GM03348 (cell line): ENCODE data around the gene MYO1A.

Experiments used
- DNase-seq: peaks from one replicate; pipeline ENCODE4 v3.0.0; 2012; ENCODE audit warnings: low spot score

The MYO1A gene

DNA sequence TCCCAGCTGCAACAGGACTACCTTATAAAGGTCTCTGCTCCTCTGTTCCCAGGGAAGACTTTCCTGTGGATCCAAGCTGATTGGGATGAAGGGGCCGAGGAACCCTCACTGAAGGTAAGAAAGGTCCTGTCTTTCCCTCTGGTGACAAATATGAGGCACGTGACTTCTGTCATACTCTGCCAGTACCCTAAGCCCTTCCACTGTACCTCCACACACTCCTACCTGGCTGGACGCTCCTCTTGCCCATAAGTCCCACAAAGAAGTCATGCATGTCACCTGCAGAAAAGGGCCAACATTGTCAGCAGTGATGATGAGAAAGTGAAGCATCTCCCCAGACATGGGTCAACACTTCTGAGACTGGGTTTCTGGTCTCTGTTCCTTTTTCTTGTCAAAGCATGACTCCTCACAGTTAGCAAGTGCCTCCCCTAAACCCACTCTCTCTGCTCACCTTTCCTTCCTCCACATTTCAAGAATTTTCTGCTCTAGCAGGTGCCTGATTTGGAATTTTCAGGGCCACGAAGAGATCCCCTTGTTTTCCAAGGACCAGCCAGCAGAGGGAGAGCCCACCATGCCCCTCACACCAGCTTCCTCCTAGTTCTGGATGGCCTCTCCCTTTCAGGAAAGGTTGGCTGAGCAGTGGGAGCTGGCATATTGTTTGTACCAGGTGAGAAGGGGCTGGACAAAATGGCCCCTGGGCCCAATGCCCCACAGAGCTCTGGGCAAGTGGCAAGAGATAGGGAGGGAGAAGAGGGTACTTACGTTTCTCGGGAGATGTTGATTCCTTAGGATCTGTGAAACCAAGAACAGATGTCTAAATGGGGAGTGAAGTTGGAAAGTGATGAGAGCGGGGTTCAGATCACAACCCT is 37.1 kb downstream of the MYO1A start:
- no peak for DNase-seq

GRCh38 chr12:57011438-57012424 is 38.2 kb downstream of the MYO1A start:
- DNase-seq, result no peak

- DNase-seq, result no peak
These were observed 39.2 kb downstream of the MYO1A start for GRCh38 chr12:57010627-57011247.

DNA sequence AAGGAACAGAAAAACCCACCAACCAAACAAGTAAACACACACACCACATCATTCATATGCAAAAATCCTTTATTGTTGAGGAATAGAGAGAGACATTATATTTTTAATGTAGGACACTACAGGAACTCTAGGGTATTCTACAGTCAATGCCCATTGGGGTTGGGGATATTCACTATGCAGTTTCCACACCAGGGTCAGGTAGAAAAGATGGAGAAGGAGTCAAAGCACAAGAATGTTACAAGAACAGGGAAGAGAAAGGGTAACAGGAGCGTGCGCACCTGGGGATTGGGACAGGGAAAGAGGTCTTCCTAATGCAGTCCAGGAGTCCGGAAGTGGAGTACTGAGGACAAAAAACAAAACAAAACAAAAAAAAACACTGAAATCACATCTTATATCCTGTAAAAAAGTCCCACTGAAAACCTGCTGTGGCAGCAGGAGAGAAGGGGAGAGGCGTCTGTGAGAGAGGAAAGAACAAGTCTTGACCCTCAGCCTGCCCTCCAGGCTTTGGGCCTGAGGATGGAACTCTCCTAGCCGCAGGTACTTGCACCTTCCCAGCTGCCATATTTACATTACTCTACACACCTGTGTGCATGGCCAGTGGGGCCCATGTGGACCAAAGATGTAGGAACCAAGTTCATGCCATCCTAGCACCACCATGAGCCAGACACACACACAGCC is 39.8 kb downstream of the MYO1A start:
- DNase-seq, result no peak

DNA sequence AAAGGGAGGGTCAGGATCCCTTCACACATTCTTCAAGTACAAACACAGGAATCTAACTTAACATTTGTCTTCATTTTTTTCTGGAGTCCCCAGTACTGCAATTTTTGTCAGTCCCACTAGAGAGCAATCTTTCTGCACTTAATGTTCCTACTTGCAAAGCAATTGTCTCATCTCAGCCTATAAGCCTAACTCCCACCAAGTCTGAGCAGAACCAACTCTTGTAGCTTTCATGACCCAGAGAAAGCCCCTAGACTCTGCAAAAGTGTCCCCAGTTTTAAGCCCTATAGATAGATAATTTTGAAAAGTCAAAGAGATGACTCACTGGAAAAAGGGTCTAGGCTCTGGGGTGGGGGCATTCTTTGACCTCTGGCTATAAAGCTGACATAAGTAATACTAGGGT is 41.8 kb downstream of the MYO1A start:
- peak; percentile 69 for DNase-seq

DNA sequence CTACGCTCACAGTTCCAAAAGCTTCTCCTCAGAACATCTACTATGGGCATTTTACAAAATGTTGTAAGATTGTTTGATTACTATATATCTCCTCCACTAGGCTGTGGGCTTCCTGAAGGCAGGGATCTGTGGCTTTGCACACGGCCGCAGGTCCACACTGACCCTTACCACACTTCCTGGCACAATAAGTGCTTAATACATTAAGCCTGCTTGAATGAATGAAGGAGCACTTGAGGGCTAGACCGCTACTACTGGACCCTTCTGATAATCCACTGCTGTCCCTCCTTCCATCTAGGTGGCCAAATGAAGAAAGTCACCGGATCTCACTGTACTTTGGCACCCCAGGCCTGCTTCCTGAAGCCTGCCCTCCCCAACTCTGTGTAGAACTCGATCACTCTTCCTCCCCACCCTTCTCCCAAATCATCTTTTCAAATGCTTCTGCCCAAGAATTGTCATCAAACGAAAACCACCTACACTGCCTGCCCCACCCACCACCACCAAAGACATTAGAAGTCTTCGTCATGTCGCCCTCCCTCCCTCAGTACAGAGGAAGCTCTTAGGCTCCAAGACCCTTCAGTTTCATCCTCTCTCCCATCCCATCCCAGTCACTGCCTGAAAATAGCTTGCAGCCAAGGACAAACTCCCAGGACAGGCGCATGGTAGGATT is 43.0 kb downstream of the MYO1A start:
- DNase-seq, result no peak

- peak; percentile 98 for DNase-seq
These were observed 43.7 kb downstream of the MYO1A start, which contains the start of gene ZBTB39 for GRCh38 chr12:57005980-57006808. ZBTB39 (minus strand) TSS chr12:57006546; CDS start chr12:57004917, 1,629 bp downstream.

GRCh38 chr12:57004651-57005050 is 45.3 kb downstream of the MYO1A start:
- DNase-seq, result no peak

GRCh38 chr12:57003395-57003794 is 46.5 kb downstream of the MYO1A start:
- no peak for DNase-seq

GRCh38 chr12:57001448-57001906 is 48.5 kb downstream of the MYO1A start:
- peak; percentile 75 for DNase-seq

- no peak for DNase-seq
These were observed 49.5 kb downstream of the MYO1A start for GRCh38 chr12:57000393-57000792.

DNA sequence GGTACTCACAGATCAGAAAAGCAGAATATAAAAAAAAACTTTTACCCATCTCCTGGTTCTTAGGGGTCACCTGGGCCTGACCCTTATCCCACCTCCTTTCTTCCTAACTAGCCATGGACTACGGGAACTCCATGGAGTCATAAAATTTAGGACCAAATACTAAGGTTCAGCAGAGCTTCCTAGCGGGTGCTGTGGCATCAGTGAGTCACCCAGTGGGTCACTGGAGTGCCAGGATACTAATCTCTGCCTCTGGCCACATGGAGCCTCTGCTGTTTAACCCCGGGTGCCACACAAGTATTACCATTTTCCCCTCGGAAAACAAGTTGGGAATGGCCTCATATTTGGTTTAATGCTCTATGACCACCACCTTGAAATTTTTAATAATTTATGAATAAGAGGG is 50.5 kb downstream of the MYO1A start:
- no peak for DNase-seq

DNA sequence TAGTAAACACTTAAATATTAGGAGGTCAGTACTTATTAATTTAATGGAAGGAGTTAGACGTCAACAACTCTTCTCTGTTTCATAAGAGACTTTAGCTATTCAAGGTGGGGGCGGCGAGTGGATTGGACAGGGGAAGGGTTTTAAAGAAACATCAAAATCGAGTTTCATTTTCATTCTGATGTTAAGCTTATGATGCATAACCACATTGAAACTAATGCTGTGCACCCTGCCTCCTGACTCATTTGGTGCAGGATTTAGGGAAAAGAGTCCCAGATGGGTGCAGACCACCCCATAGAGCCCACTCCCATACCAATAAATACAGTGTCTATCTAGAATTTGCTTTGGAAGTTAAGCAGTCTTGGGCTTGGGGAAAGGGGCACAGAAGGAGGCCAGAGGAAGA is 50.9 kb downstream of the MYO1A start:
- no peak for DNase-seq

GRCh38 chr12:56998316-56998715 is 51.6 kb downstream of the MYO1A start:
- no peak for DNase-seq

- no peak for DNase-seq
These were observed 53.0 kb downstream of the MYO1A start for GRCh38 chr12:56996793-56997545.

DNA sequence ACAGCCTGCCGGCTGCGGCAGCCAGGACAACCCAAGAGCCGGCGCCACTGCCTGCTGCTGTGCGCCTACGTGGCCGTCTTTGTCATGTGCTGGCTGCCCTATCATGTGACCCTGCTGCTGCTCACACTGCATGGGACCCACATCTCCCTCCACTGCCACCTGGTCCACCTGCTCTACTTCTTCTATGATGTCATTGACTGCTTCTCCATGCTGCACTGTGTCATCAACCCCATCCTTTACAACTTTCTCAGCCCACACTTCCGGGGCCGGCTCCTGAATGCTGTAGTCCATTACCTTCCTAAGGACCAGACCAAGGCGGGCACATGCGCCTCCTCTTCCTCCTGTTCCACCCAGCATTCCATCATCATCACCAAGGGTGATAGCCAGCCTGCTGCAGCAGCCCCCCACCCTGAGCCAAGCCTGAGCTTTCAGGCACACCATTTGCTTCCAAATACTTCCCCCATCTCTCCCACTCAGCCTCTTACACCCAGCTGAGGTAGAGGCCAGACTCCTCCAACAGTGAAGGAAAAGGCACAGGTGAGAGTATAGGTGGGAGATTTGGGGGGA is 53.9 kb downstream of the MYO1A start:
- DNase-seq, result no peak

DNA sequence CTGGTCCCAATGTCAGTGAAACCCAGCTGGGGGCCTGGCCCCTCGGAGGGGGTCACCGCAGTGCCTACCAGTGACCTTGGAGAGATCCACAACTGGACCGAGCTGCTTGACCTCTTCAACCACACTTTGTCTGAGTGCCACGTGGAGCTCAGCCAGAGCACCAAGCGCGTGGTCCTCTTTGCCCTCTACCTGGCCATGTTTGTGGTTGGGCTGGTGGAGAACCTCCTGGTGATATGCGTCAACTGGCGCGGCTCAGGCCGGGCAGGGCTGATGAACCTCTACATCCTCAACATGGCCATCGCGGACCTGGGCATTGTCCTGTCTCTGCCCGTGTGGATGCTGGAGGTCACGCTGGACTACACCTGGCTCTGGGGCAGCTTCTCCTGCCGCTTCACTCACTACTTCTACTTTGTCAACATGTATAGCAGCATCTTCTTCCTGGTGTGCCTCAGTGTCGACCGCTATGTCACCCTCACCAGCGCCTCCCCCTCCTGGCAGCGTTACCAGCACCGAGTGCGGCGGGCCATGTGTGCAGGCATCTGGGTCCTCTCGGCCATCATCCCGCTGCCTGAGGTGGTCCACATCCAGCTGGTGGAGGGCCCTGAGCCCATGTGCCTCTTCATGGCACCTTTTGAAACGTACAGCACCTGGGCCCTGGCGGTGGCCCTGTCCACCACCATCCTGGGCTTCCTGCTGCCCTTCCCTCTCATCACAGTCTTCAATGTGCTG is 54.6 kb downstream of the MYO1A start:
- DNase-seq, result no peak

GRCh38 chr12:56994231-56994746 is 55.6 kb downstream of the MYO1A start:
- DNase-seq, result no peak
